ENCODE measurements around the gene ZNF664.

DNA sequence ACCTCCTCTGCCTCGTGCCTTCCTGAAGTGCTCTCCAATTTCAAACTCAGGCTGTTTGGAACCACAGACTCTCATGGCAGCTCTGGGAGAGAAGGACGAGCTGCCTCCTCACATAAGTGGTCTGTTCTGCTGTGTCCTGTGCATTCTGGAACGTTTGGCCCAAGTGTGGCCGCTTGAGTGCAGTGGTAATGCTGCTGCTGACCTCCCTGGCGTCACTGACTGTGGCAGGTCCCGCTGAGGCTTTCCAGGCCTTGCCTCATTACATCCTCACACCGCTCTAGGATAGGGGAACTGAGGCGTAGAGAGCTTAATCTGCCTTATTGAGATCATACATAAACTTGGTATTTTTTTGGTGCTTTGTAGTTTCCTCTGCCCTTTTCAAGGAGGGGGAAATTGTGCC, 14.6 kb upstream of the ZNF664 start:
- TF ChIP-seq CTCF (IDR thresholded peaks at IDR 0.05) (no peak), POLR2A (IDR thresholded peaks at IDR 0.05) (no peak)
